Breast epithelium (tissue), 4 donors: ENCODE measurements around the gene GTF3A. TPM values are rescaled to one million over a fixed set of nuclear protein-coding genes. Genes with fewer than 3 reads are reported as not detected.

Experiments
- DNase-seq, 2 donors: peaks; one replicate each; pipeline ENCODE4 v3.0.0-alpha.2; 2019; ENCODE audit warnings: low spot score in 2 of 2
- H3K27ac ChIP-seq, 2 donors: fragments of 200-600 bp; sonication (generic) in 1 of 2; one replicate each; pipeline ENCODE4 v1.5.1; 2016 to 2019; ENCODE audit warnings: mild to moderate bottlenecking in 1 of 2
- H3K27me3 ChIP-seq, 2 donors: fragments of 200-600 bp; sonication (generic) in 1 of 2; one replicate each; pipeline versions ENCODE4 v1.5.1 to v1.6.0; 2017 to 2019; ENCODE audit warnings: control low read depth in 1 of 2, mild to moderate bottlenecking in 1 of 2
- H3K36me3 ChIP-seq: fragments of 200-600 bp; one replicate; pipeline ENCODE4 v1.5.1; 2019
- H3K4me1 ChIP-seq, 2 donors: fragments of 200-600 bp; sonication (generic); one replicate each; pipeline ENCODE4 v1.5.1; 2016 to 2019; ENCODE audit warnings: control low read depth in 1 of 2
- H3K4me3 ChIP-seq, 3 donors: fragments of 200-600 bp; sonication (generic); 1 replicate in 2 of 3; 2 replicates in 1 of 3; pipeline ENCODE4 v1.5.1; 2016 to 2019; ENCODE audit warnings: mild to moderate bottlenecking in 3 of 3, moderate library complexity in 2 of 3
- H3K9me3 ChIP-seq, 2 donors: fragments of 200-600 bp; sonication (generic) in 1 of 2; one replicate each; pipeline ENCODE4 v1.5.1; 2016 to 2019; ENCODE audit warnings: control low read depth in 1 of 2
- POLR2A ChIP-seq: fragments of 450-650 bp; IDR thresholded peaks from one replicate; pipeline ENCODE4 v1.6.1; 2016; ENCODE audit warnings: antibody characterized with exemption, mild to moderate bottlenecking, moderate library complexity
- POLR2AphosphoS5 ChIP-seq, 3 donors: sonication (generic); formaldehyde crosslinking; IDR thresholded peaks; one replicate each; pipeline ENCODE4 v1.6.1; 2017; ENCODE audit warnings: antibody characterized with exemption in 3 of 3
- intact Hi-C: fragments of 100-400 bp; cut with DNase I; formaldehyde crosslinking; loops from one replicate; pipeline ENCODE4 v1.15.1; 2023; ENCODE audit warnings: low total_unique reads
- total RNA-seq, 3 donors: library from RNA; depleted of rRNA; stranded (reverse); fragments of >200 nt; gene quantifications; one replicate each; pipeline ENCODE4 v1.1.0, GENCODE V29; 2016
- TF ChIP-seq, protein P1 (sequence below), 3 donors: fragments of 450-650 bp; IDR thresholded peaks; one replicate each; pipeline ENCODE4 v1.5.1; 2016 to 2017; ENCODE audit warnings: antibody characterized with exemption in 3 of 3, mild to moderate bottlenecking in 3 of 3, moderate library complexity in 3 of 3

The GTF3A gene
- total RNA-seq, 3 donors from 2014 or later: 124 to 186 (median 175) TPM

DNA sequence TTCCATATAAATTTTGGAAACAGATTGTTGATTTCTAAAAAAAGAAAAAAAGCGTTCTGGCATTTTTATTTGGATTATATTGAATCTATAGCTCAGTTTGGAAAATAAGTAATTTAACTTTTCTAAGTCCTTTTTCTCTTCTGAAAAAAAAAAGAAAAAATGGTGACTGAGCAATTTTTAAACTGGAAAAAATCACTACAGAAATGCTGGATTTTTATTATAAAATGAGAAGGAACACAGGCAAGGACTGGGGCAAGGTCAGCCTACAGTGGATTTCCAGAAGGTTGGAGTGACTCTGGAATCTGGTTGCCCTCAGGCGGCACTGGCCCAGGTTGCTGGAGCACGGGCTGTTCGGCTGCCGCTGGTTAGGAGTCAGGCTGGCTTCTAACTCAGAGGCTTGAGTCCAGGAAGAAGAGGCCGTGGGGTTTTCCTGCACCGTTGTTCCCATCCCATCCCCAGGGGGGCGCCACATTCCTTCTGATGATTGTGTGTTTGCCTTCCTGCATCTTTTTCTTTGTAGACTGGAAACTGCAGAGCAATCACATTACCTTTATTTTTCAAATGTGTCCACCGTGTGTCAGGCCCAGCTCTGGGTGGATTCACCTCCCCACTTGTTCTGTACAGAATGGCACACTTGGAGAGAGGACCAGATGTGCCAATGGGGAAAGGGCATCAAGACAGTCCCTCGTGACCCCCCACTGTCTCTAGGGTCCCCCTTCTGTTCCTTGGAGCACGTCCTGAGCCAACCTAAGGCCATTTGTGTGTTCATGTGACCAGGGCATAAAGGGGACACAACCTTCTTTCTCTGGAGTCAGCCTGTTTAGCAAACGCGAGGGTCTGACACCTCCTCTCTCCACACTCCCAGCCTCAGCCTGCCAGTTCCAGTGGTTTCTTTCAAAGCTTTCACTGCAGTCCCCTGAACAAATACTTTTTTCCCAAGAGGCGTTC, 44.5 kb upstream of the GTF3A start:
- intact Hi-C loops: no loop called here
- Histone ChIP-seq H3K4me1 (no peaks in the 10 kb centered on the region), H3K27ac (no peak overlapping the region), H3K9me3 (no peaks in the 10 kb centered on the region), H3K27me3 (no peaks in the 10 kb centered on the region), H3K4me3 (no peak overlapping the region), H3K36me3 (no peaks in the 10 kb centered on the region)
- peak in 1 of 2 donors; percentile 31 for DNase-seq
- TF ChIP-seq POLR2A (no peak), POLR2AphosphoS5 (IDR thresholded peaks at IDR 0.05) (no peak)
- TF ChIP-seq, protein P1, sequence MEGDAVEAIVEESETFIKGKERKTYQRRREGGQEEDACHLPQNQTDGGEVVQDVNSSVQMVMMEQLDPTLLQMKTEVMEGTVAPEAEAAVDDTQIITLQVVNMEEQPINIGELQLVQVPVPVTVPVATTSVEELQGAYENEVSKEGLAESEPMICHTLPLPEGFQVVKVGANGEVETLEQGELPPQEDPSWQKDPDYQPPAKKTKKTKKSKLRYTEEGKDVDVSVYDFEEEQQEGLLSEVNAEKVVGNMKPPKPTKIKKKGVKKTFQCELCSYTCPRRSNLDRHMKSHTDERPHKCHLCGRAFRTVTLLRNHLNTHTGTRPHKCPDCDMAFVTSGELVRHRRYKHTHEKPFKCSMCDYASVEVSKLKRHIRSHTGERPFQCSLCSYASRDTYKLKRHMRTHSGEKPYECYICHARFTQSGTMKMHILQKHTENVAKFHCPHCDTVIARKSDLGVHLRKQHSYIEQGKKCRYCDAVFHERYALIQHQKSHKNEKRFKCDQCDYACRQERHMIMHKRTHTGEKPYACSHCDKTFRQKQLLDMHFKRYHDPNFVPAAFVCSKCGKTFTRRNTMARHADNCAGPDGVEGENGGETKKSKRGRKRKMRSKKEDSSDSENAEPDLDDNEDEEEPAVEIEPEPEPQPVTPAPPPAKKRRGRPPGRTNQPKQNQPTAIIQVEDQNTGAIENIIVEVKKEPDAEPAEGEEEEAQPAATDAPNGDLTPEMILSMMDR (IDR thresholded peaks at IDR 0.05): peak in 1 of 3 donors; percentile 25

DNA sequence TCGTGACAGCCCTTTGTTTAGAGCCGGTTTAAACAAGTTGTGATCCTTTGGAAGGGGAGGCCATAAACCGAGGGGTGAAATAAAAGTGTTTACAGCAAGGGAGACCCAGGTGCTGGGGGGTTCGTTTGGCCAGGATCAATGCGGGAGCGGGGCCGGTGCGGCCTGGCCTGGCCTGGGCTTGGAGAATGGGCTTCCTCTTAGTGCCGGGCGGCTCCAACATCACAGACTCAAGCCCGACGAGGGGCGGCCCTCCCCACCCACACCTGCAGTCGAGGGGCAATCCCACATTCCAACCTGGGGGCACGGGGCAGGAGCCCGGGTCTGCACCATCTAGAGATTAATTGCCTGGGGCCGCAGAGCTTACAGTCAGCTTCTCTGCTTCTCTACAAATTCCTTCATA, 42.8 kb upstream of the GTF3A start:
- no peak overlapping the region for H3K27ac ChIP-seq
- intact Hi-C loops: no loop called here
- no peaks in the 10 kb centered on the region for H3K4me1 ChIP-seq
- no peaks in the 10 kb centered on the region for H3K27me3 ChIP-seq
- no peak overlapping the region for H3K4me3 ChIP-seq
- H3K9me3 ChIP-seq: no peaks in the 10 kb centered on the region
- H3K36me3 ChIP-seq: no peaks in the 10 kb centered on the region
- DNase-seq: no peak
- no peak for TF ChIP-seq POLR2AphosphoS5 (IDR thresholded peaks at IDR 0.05)
- TF ChIP-seq, protein P1 (IDR thresholded peaks at IDR 0.05): no peak
- no peak for TF ChIP-seq POLR2A

DNA sequence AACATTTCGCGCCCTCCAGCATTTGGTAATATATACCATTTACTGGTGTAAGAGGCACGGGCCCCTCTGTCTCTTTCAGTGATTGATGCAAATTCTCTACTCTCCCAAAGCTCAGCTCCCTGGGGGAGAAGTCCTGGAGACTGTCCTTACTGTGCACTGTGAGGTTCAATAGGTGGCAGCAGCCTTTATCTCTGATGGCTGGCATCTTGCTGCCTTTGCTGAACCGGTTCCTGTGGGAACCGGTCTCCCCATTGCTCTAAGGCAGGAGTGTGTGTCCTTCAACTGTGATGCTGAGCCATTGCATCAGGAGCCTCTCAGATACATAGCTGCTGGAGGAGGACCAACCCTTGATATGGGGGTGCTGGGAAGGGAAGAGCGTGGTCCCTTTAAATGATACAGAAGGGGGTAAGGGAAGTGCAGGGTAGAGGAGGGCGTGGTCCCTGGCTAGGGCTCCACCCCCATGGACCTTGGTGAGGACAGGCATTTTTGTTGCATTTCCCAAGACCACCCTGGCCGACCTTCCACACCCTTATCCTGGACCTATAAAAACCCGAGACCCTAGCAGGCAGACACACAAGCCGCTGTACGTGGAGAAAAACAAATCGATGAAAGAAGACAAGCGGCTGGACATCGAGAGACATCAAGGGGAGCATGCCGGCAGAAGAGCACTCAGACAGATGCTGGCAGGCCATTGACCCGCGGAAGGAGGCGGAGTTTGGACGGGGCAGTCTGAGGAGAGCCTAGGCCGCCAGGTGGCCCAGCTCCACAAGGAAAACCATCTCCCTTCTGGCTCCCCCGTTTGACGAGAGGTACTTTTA, 41.1 kb upstream of the GTF3A start:
- no peaks in the 10 kb centered on the region for H3K36me3 ChIP-seq
- intact Hi-C loops: no loop called here
- H3K27me3 ChIP-seq: no peaks in the 10 kb centered on the region
- H3K4me1 ChIP-seq: no peaks in the 10 kb centered on the region
- no peak overlapping the region for H3K4me3 ChIP-seq
- no peaks in the 10 kb centered on the region for H3K9me3 ChIP-seq
- no peak overlapping the region for H3K27ac ChIP-seq
- TF ChIP-seq POLR2AphosphoS5 (IDR thresholded peaks at IDR 0.05): no peak
- TF ChIP-seq, protein P1 (IDR thresholded peaks at IDR 0.05): no peak
- TF ChIP-seq POLR2A: no peak
- DNase-seq: no peak

DNA sequence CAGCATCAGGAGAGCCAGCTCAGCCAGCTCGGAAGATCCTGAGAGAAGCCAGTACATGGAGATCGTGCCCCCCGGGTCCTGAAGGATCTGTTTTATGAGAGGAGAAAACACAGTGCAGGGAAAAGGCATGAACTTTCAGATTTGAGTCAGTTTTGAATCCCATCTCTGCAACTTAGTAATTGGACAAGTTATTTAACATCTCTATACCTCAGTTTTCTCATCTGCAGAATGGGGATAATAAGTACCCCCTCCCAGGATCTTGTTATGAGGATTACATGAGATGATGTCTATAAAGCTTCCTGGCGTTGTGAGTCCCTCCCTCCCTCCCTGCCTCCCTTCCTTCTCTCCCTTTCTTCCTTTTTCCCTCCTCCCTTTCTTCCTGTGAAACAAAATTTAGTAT, 40.1 kb upstream of the GTF3A start:
- intact Hi-C loops: no loop called here
- no peak overlapping the region for H3K27ac ChIP-seq
- H3K4me1 ChIP-seq: no peaks in the 10 kb centered on the region
- no peaks in the 10 kb centered on the region for H3K27me3 ChIP-seq
- TF ChIP-seq POLR2A: no peak
- no peak for TF ChIP-seq POLR2AphosphoS5 (IDR thresholded peaks at IDR 0.05)
- TF ChIP-seq, protein P1 (IDR thresholded peaks at IDR 0.05): no peak
- H3K4me3 ChIP-seq: no peak overlapping the region
- no peaks in the 10 kb centered on the region for H3K9me3 ChIP-seq
- H3K36me3 ChIP-seq: no peaks in the 10 kb centered on the region
- DNase-seq: no peak

DNA sequence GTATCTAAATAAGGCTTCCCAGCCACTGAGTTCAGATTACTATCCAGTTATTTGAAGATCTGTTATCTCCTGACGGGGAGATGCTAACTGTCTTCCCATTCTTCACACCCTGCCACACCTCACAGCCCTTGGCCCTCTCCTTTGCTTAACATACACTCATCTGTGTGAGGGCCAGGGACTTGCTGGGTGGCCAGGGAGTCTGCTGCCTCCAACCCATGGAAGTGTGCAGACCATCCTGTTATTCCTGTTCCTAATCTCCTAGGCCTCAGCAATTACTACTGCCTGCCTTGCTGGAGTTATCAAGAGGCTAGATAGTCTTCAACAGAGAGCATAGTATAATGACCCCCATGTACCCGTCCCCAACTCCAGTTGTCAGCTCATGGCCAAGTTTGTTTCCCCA, 36.2 kb upstream of the GTF3A start:
- no peaks in the 10 kb centered on the region for H3K4me1 ChIP-seq
- no peaks in the 10 kb centered on the region for H3K9me3 ChIP-seq
- intact Hi-C loops: no loop called here
- H3K27ac ChIP-seq: no peak overlapping the region
- TF ChIP-seq POLR2A (no peak), POLR2AphosphoS5 (IDR thresholded peaks at IDR 0.05) (no peak)
- TF ChIP-seq, protein P1 (IDR thresholded peaks at IDR 0.05): no peak
- H3K36me3 ChIP-seq: no peaks in the 10 kb centered on the region
- no peaks in the 10 kb centered on the region for H3K27me3 ChIP-seq
- no peak overlapping the region for H3K4me3 ChIP-seq
- DNase-seq: no peak
